H1 (cell line): ENCODE results near the gene LRRC39.

Experiments used
- POLR2AphosphoS5 ChIP-seq: IDR thresholded peaks from 2 replicates; pipeline ENCODE4 v1.6.1; 2011; ENCODE audit warnings: low read depth, low read length
- SP1 ChIP-seq: IDR thresholded peaks from 2 replicates; pipeline ENCODE4 v1.6.1; 2011; ENCODE audit warnings: low read depth, low read length
- SRF ChIP-seq: IDR thresholded peaks from 2 replicates; pipeline ENCODE4 v1.6.1; 2011; ENCODE audit warnings: mild to moderate bottlenecking, low read depth, low read length, moderate library complexity
- TF ChIP-seq, protein P1 (sequence below), 3 experiments: IDR thresholded peaks; 1 replicate in 2 of 3; 2 replicates in 1 of 3; pipeline versions ENCODE4 v1.5.1 to v1.6.1; 2011; ENCODE audit warnings: low read length in 3 of 3, mild to moderate bottlenecking in 3 of 3, inconsistent platforms in 2 of 3, low read depth in 1 of 3, moderate library complexity in 1 of 3; ENCODE audit not compliant: insufficient read depth in 1 of 3; ENCODE audit errors: control extremely low read depth in 1 of 3

DNA sequence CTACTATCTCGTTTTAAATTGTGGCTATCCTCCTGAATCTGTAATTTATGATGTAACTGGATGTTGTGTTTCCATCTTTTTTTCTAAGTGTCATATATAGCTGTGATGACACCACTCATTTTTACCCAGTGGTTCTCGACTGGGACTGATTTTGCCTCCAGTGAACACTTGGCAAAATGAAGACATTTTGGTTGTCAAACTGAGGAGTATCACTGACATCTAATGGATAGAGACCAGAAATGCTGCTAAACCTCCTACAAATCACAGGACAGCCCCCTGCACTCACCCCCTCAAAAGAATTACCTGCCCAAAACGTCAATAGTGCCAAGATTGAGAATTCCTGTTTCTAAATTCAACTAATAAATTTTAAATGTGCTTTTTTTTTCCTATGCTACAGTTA, 43.2 kb downstream of the LRRC39 start:
- TF ChIP-seq, protein P1, sequence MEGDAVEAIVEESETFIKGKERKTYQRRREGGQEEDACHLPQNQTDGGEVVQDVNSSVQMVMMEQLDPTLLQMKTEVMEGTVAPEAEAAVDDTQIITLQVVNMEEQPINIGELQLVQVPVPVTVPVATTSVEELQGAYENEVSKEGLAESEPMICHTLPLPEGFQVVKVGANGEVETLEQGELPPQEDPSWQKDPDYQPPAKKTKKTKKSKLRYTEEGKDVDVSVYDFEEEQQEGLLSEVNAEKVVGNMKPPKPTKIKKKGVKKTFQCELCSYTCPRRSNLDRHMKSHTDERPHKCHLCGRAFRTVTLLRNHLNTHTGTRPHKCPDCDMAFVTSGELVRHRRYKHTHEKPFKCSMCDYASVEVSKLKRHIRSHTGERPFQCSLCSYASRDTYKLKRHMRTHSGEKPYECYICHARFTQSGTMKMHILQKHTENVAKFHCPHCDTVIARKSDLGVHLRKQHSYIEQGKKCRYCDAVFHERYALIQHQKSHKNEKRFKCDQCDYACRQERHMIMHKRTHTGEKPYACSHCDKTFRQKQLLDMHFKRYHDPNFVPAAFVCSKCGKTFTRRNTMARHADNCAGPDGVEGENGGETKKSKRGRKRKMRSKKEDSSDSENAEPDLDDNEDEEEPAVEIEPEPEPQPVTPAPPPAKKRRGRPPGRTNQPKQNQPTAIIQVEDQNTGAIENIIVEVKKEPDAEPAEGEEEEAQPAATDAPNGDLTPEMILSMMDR (IDR thresholded peaks at IDR 0.05; ENCODE audit: control extremely low read depth in 1 of 3, insufficient read depth in 1 of 3, low read depth in 1 of 3, low read length in 3 of 3): no peak
- TF ChIP-seq SP1: no peak
- TF ChIP-seq POLR2AphosphoS5: no peak
- no peak for TF ChIP-seq SRF
